ENCODE results near the gene RNU11. TPM values are rescaled to one million over a fixed set of nuclear protein-coding genes. Genes with fewer than 3 reads are reported as not detected.

Gene RNU11
- not detected for total RNA-seq
- total RNA-seq (2013), result not detected
- 0 to 0.46 (median 0.09) reads per million in 29 experiments for total RNA-seq

DNA sequence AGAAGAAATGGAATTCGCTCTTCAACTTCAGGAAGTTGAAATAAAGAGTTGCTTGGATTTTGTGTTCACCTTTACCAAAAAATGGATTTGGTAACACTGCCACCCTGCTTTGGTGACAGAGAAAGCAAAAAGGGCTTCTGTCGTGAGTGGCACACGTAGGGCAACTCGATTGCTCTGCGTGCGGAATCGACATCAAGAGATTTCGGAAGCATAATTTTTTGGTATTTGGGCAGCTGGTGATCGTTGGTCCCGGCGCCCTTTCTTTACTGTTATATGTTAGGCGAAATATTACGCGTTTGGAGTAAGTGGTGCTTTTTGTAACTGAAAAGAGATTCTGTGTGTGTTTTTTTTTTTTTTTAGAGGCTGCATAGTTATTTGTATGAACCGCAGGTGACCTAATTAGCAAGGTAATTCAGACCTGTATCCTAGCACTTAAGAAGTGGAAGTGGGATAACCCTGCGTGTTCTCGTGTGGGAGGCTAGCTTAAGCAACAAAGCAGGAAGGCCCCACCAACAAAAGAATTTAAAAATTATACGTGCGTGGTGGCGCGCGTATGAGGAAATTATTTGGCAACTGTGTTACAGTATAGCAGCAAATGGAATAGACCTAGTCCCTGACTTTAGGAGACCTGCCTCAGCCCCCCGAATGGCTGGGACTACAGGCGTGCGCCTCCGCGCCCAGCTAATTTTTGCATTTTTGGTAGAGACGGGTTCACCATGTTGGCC lies at the start of gene RNU11:
Gene RNU11, plus strand, starts transcription at position 127 of the 725 bp plus-strand sequence.
- WGBS (ENCODE audit: insufficient coverage), result 1% methylated on average over 24 of the region's 28 CpGs

DNA sequence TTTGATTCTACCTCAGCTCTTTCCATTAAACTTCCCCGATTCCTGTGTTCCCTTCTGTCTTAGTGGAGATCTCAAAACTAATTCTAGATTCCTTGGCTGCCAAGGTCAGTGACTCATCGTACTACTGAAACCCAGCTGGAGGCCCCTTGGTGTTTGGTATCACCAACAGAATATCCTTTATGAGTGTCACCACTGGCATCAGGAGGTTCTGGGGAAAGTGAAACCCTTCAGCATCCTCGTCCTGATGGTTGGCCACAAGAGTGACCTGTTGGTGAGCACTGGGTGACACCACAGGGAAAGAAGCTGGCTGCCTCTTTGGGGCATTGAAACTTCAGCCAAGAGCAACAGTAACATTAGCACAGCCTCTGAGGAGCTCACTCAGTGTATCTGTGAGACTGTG lies 46.7 kb upstream of the RNU11 start:
- H3K36me3 Mint-ChIP-seq, result peaks cover 24% of the 10 kb centered on the region
- ATAC-seq (replicated peaks in 1 of 4), result no peak

More for the DNA sequence above, at the start of gene RNU11:
- Histone ChIP-seq H3K9me3 (no peaks in the 10 kb centered on the region), H3K36me3 (ENCODE audit: control insufficient read depth in 2 of 2, extremely low read depth in 1 of 2, insufficient read depth in 1 of 2, low read length in 1 of 2) (no peaks in the 10 kb centered on the region), H3K27me3 (replicated peaks in 1 of 2; ENCODE audit: control insufficient read depth in 2 of 2, extremely low read depth in 1 of 2, insufficient read depth in 2 of 2, low read length in 1 of 2) (no peaks in the 10 kb centered on the region), H3K27ac (ENCODE audit: low read length) (peak within 1 kb of the TSS; percentile 100), H3K4me3 (ENCODE audit: control insufficient read depth in 1 of 2, extremely low read depth in 1 of 2, low read length in 1 of 2) (peak within 1 kb of the TSS; percentile 56 to 66), H3K4me1 (ENCODE audit: control insufficient read depth in 1 of 2, extremely low read depth in 1 of 2, insufficient read depth in 2 of 2, low read length in 2 of 2) (peaks cover 17 to 31% of the 10 kb centered on the region in 2 experiments)
- ATAC-seq (replicated peaks in 1 of 4) (peak; percentile 74 to 79 (median 77)), DNase-seq (peak; percentile 65 to 95 (median 86))
- Mint-ChIP-seq H3K4me1 (peaks cover 25 to 32% (median 31%) of the 10 kb centered on the region in 3 donors), H3K27ac (peak within 1 kb of the TSS; percentile 100), H3K4me3 (peak within 1 kb of the TSS; percentile 69 to 89 (median 71)), H3K36me3 (no peaks in the 10 kb centered on the region), H3K9me3 (no peaks in the 10 kb centered on the region), H3K27me3 (no peaks in the 10 kb centered on the region)
- POLR2A ChIA-PET, result interaction anchor here (0.5 to 1.4 kb wide), 17 partner anchors 20 to 876 kb away, joined by 3 to 14 read pairs (median 4); partner anchors contain the start of genes GMEB1 (in 2 of the 2), SRSF4 (in 1 of the 2), STX12 (in 1 of the 2) and YTHDF2 (in 1 of the 2)
- CTCF ChIA-PET, result interaction anchor here in 1 of 2 donors (0.7 to 1.5 kb wide), 3 partner anchors 20 to 88 kb away, joined by 3 to 10 read pairs (median 6); partner anchors contain the start of genes GMEB1 and YTHDF2

DNA sequence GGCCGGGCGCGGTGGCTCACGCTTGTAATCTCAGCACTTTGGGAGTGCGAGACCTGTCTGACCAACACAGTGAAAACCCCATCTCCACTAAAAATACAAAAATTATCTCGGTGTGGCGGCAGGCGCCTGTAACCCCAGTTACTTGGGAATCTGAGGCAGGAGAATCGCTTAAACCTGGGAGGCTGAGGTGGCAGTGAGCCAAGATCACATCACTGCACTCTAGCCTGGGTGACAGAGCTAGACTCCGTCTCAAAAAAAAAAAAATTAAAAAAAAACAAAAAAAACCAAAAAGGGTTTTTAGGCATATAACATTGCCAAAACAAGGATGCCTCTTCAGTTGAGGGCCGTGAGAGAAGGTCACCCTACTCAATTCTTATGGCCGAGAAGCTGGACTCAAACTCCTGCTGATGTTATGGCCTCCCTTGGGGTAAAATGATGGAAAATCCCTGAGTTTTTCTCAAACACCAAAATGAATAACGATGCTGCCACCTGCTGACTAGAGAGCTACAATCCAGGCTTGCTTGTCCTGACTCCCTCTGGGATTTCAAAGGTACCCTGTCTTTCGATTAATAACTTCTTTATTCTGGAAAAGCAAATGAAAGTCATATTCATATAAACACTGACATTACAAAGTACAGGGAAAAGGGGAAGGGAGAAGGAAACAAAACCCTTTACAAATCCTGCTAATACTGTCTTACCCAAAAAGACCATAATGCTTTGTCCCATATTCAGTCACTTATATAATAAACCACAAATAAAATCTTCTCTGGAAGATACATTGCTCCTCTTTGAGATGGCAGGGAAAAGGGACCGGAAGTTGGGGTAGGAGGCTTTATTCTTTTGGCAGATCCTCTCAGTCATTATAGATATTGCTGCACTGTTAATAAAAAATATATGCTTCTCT lies 45.6 kb upstream of the RNU11 start:
- H3K27ac ChIP-seq (ENCODE audit: low read length), result no peak overlapping the region
- H3K4me1 ChIP-seq (ENCODE audit: control insufficient read depth in 1 of 2, extremely low read depth in 1 of 2, insufficient read depth in 2 of 2, low read length in 2 of 2), result no peaks in the 10 kb centered on the region
- no peaks in the 10 kb centered on the region for H3K9me3 ChIP-seq
- ATAC-seq (replicated peaks in 1 of 4) (no peak), DNase-seq (peak in 5 of 35 experiments; percentile 13 to 60 (median 18))
- H3K27me3 ChIP-seq (replicated peaks in 1 of 2; ENCODE audit: control insufficient read depth in 2 of 2, extremely low read depth in 1 of 2, insufficient read depth in 2 of 2, low read length in 1 of 2), result no peaks in the 10 kb centered on the region
- H3K36me3 ChIP-seq (ENCODE audit: control insufficient read depth in 2 of 2, extremely low read depth in 1 of 2, insufficient read depth in 1 of 2, low read length in 1 of 2), result peaks cover 6 to 59% of the 10 kb centered on the region in 2 donors
- no peak overlapping the region for H3K4me3 Mint-ChIP-seq
- POLR2A ChIA-PET, result interaction anchor here (0.6 kb wide), 3 partner anchors 21 to 69 kb away, joined by 3 to 6 read pairs (median 3); no protein-coding TSS in a partner anchor
- no peak overlapping the region for H3K4me3 ChIP-seq (ENCODE audit: control insufficient read depth in 1 of 2, extremely low read depth in 1 of 2, low read length in 1 of 2)
- no peaks in the 10 kb centered on the region for H3K4me1 Mint-ChIP-seq
- WGBS (ENCODE audit: insufficient coverage), result 95% methylated on average over 4 of the region's 15 CpGs
- H3K36me3 Mint-ChIP-seq, result peaks cover 28% of the 10 kb centered on the region
- no peaks in the 10 kb centered on the region for H3K27me3 Mint-ChIP-seq
- CTCF ChIA-PET, result interaction anchor here in 1 of 2 donors (0.6 to 1.0 kb wide), 6 partner anchors 86 to 354 kb away, joined by 3 to 6 read pairs (median 4); no protein-coding TSS in a partner anchor
- H3K9me3 Mint-ChIP-seq, result no peaks in the 10 kb centered on the region
- no peak overlapping the region for H3K27ac Mint-ChIP-seq

More for the DNA sequence above, 46.7 kb upstream of the RNU11 start:
- Histone ChIP-seq H3K27ac (ENCODE audit: low read length) (no peak overlapping the region), H3K27me3 (replicated peaks in 1 of 2; ENCODE audit: control insufficient read depth in 2 of 2, extremely low read depth in 1 of 2, insufficient read depth in 2 of 2, low read length in 1 of 2) (no peaks in the 10 kb centered on the region), H3K4me1 (ENCODE audit: control insufficient read depth in 1 of 2, extremely low read depth in 1 of 2, insufficient read depth in 2 of 2, low read length in 2 of 2) (no peaks in the 10 kb centered on the region), H3K4me3 (ENCODE audit: control insufficient read depth in 1 of 2, extremely low read depth in 1 of 2, low read length in 1 of 2) (no peak overlapping the region), H3K9me3 (no peaks in the 10 kb centered on the region), H3K36me3 (ENCODE audit: control insufficient read depth in 2 of 2, extremely low read depth in 1 of 2, insufficient read depth in 1 of 2, low read length in 1 of 2) (peaks cover 6 to 50% of the 10 kb centered on the region in 2 donors)
- DNase-seq, result no peak
- H3K4me1 Mint-ChIP-seq, result no peaks in the 10 kb centered on the region
- CTCF ChIA-PET, result no interaction called here
- no peak overlapping the region for H3K4me3 Mint-ChIP-seq
- no peaks in the 10 kb centered on the region for H3K27me3 Mint-ChIP-seq
- H3K9me3 Mint-ChIP-seq, result no peaks in the 10 kb centered on the region
- H3K27ac Mint-ChIP-seq, result no peak overlapping the region
- 68% methylated on average over 2 of the region's 3 CpGs for WGBS (ENCODE audit: insufficient coverage)
- POLR2A ChIA-PET, result no interaction called here

GRCh38 chr1:28604411-28604810 lies 44.0 kb upstream of the RNU11 start:
- no peak overlapping the region for H3K4me3 Mint-ChIP-seq
- WGBS (ENCODE audit: insufficient coverage), result 93% methylated on average over 5 of the region's 5 CpGs
- H3K27ac Mint-ChIP-seq, result no peak overlapping the region
- Histone ChIP-seq H3K36me3 (ENCODE audit: control insufficient read depth in 2 of 2, extremely low read depth in 1 of 2, insufficient read depth in 1 of 2, low read length in 1 of 2) (peaks cover 10 to 61% of the 10 kb centered on the region in 2 donors), H3K4me1 (ENCODE audit: control insufficient read depth in 1 of 2, extremely low read depth in 1 of 2, insufficient read depth in 2 of 2, low read length in 2 of 2) (no peaks in the 10 kb centered on the region), H3K27ac (ENCODE audit: low read length) (no peak overlapping the region), H3K4me3 (ENCODE audit: control insufficient read depth in 1 of 2, extremely low read depth in 1 of 2, low read length in 1 of 2) (no peak overlapping the region), H3K9me3 (no peaks in the 10 kb centered on the region), H3K27me3 (replicated peaks in 1 of 2; ENCODE audit: control insufficient read depth in 2 of 2, extremely low read depth in 1 of 2, insufficient read depth in 2 of 2, low read length in 1 of 2) (no peaks in the 10 kb centered on the region)
- H3K9me3 Mint-ChIP-seq, result no peaks in the 10 kb centered on the region
- no peaks in the 10 kb centered on the region for H3K27me3 Mint-ChIP-seq
- POLR2A ChIA-PET, result no interaction called here
- CTCF ChIA-PET, result interaction anchor here in 1 of 2 donors (0.6 kb wide), 1 partner anchor 477 kb away, joined by 4 read pairs; no protein-coding TSS in a partner anchor
- DNase-seq, result no peak
- H3K36me3 Mint-ChIP-seq, result peaks cover 28% of the 10 kb centered on the region
- H3K4me1 Mint-ChIP-seq, result no peaks in the 10 kb centered on the region
- no peak for ATAC-seq (replicated peaks in 1 of 4)

DNA sequence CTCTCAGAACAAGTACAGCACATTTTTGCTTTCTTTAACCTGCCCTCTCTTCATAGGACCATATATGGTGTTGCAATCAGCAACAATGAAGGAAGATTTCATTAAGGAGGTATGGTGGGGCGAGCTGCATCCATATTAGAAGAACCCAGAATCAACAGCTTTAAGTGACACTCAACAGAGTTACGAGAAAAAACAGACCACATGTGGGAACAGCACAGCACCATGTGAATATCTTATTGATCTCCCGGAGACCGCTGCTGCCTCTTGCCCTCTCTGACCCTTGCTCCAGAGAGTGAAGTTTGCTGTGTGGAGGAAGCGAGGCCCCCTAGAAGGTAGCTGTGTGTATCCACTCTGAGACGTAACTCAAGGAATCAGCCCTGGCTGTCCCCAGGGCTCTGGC lies 43.4 kb upstream of the RNU11 start:
- H3K9me3 Mint-ChIP-seq, result no peaks in the 10 kb centered on the region
- no peaks in the 10 kb centered on the region for H3K4me1 Mint-ChIP-seq
- ChIA-PET POLR2A (no interaction called here), CTCF (no interaction called here)
- WGBS (ENCODE audit: insufficient coverage), result 97% methylated on average over 4 of the region's 6 CpGs
- no peak overlapping the region for H3K4me3 Mint-ChIP-seq
- Histone ChIP-seq H3K27me3 (replicated peaks in 1 of 2; ENCODE audit: control insufficient read depth in 2 of 2, extremely low read depth in 1 of 2, insufficient read depth in 2 of 2, low read length in 1 of 2) (no peaks in the 10 kb centered on the region), H3K4me1 (ENCODE audit: control insufficient read depth in 1 of 2, extremely low read depth in 1 of 2, insufficient read depth in 2 of 2, low read length in 2 of 2) (no peaks in the 10 kb centered on the region), H3K36me3 (ENCODE audit: control insufficient read depth in 2 of 2, extremely low read depth in 1 of 2, insufficient read depth in 1 of 2, low read length in 1 of 2) (peaks cover 14 to 64% of the 10 kb centered on the region in 2 donors), H3K27ac (ENCODE audit: low read length) (no peak overlapping the region), H3K4me3 (ENCODE audit: control insufficient read depth in 1 of 2, extremely low read depth in 1 of 2, low read length in 1 of 2) (no peak overlapping the region), H3K9me3 (no peaks in the 10 kb centered on the region)
- H3K36me3 Mint-ChIP-seq, result peaks cover 32% of the 10 kb centered on the region
- no peak for ATAC-seq (replicated peaks in 1 of 4)
- DNase-seq, result no peak
- H3K27me3 Mint-ChIP-seq, result no peaks in the 10 kb centered on the region
- H3K27ac Mint-ChIP-seq, result no peak overlapping the region

- CTCF ChIA-PET, result no interaction called here
- Mint-ChIP-seq H3K27me3 (no peaks in the 10 kb centered on the region), H3K4me1 (no peaks in the 10 kb centered on the region), H3K4me3 (no peak overlapping the region), H3K9me3 (no peaks in the 10 kb centered on the region), H3K36me3 (peaks cover 37% of the 10 kb centered on the region), H3K27ac (no peak overlapping the region)
- no peaks in the 10 kb centered on the region for H3K27me3 ChIP-seq (replicated peaks in 1 of 2; ENCODE audit: control insufficient read depth in 2 of 2, extremely low read depth in 1 of 2, insufficient read depth in 2 of 2, low read length in 1 of 2)
- no peak overlapping the region for H3K27ac ChIP-seq (ENCODE audit: low read length)
- POLR2A ChIA-PET, result no interaction called here
- 100% methylated on average over 1 of the region's 2 CpGs for WGBS (ENCODE audit: insufficient coverage)
- H3K9me3 ChIP-seq, result no peaks in the 10 kb centered on the region
- ATAC-seq (replicated peaks in 1 of 4) (no peak), DNase-seq (no peak)
- H3K36me3 ChIP-seq (ENCODE audit: control insufficient read depth in 2 of 2, extremely low read depth in 1 of 2, insufficient read depth in 1 of 2, low read length in 1 of 2), result peaks cover 12 to 70% of the 10 kb centered on the region in 2 donors
- H3K4me3 ChIP-seq (ENCODE audit: control insufficient read depth in 1 of 2, extremely low read depth in 1 of 2, low read length in 1 of 2), result no peak overlapping the region
- no peaks in the 10 kb centered on the region for H3K4me1 ChIP-seq (ENCODE audit: control insufficient read depth in 1 of 2, extremely low read depth in 1 of 2, insufficient read depth in 2 of 2, low read length in 2 of 2)
Measured at GRCh38 chr1:28606771-28607170, 41.6 kb upstream of the RNU11 start.

Measured in T-cell (primary cell).